Esophagus mucosa (tissue), 1 donor: ENCODE data around the gene PDE2A. TPM values are rescaled to one million over a fixed set of nuclear protein-coding genes. Genes with fewer than 3 reads are reported as not detected.

Source experiments
- ATAC-seq: fragments of 200-7000 bp; cut with Tn5 transposase; one replicate; pipeline ENCODE4 v1.9.1; 2020
- total RNA-seq: library from RNA; stranded (reverse); gene quantifications from one replicate; pipeline ENCODE4 v1.2.4, GENCODE V29; 2023
- donor health status: DM: yes; HTN: yes; CAD: no.

The PDE2A gene
- total RNA-seq, 1 donor from 2014 or later = 6.0 TPM

DNA sequence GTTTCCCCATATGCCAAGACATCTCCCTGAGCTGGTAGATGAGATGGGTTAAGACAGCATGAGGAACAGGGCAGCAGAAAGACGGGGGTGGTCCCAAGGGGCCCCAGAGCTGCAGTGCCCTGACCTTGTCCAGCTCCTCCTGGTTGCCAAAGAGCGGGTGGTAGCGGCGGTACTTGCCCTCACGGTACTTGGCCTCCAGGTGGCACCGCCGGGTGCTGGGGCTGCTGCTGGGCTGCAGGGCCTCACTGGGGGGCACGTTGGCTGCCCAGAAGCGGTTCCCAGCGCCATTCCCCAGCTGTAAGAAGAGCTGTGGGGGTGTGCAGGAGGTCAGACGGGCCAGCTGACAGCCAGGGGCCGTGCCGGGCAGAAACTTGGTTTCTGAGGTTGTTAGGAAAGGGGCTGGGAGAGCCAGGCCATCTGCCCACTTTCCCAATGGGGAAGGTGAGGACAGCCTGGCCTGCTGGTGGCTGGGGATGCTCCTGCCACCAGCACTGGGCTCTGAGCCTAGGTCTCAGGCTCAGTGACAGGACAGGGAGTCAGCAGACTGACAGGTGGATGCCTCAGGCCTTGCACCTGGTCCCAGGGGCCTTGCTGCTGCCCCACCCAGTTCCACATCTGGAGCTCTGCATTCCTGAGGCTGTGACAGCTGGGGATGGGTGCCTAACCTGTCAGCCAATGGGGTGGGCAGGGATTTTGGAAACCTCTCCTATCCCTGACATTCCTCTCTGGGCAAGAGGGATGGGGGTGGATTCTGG is 30.0 kb upstream of the PDE2A start:
- no peak for ATAC-seq

DNA sequence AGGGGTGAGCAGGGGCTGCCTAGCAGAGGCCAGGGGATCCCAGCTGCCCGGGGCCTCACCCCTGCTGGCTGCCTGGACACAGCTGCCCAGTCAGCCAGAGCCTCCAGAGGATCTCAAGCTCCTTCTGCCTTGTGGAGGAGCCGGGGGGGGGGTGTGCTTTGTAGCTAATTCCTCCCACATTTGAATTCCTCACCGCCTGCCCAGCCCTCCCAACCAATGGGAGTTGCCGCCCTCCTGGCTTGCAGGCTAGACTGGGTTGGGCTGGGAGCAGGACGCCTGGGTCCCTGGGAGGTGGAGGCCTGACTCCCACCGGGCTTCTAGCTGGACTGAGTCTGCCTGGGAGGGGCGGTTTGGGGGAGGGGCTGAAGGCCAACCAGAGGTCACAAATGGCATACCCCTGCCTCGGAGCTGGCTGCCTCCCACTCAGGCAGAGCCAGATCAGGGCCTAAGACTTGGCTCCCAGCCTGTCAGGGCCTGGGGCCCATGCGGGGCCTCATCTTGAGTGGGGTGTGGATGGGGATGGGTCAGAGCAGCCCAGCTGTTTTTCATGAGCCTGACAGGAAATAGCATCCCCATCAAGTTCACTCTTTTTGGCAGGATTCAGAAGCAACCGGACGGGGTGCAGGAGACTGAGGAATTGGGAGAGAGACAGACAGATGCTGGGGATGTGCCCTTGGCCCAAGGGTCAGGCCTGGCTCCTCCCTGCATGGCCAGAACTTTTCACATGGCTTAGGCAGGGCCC is 29.2 kb upstream of the PDE2A start:
- no peak for ATAC-seq

DNA sequence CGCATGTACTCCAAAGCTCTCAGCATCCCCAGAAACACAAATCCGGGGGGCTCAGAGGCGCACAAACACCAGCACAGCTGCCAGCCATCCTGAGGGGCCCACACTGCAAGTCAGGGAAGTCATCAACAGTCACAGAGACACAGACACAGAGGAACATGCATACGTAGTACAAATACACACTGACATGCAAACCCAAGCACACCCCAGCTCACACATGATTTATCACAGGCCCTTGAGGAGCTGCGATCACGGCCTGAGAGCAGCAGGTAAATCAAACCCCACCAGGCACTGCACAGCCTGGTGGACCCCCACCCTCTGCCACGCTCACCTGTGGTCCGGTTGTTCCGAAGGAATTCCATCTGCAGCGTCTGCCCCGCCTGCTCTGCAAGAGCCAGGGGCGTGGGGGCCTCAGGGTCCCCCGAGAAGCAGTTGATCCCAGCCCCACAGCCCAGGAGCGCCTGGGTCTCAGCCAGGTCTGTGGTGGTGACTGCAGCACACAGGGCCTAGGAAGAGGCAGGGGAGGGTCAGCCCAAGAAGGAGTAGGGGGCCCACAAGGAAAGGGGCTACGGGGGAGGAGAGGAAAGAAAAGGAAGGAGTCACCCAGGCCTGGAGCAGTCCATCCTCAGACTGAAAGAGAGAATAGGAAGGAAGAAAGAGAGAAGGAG is 28.5 kb upstream of the PDE2A start:
- ATAC-seq = no peak

DNA sequence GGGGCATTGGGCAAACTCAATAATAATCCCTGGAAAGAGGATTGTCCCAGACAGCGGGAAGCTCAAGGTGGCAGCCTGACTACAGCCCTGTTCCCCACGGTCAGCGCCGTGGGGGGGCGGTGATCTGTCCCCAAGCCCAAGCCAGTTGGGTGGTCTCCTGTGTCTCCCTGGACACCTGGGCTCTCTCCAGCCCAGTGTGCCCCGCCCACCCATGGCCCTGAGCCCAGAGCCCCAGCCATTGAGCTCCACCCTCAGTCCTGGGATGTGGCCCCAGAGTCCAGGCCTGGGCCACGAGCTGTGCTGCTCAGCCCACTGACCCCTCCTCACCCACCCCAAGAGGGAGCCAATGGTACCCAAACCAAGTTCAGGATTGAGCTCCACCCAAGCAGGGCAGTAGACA is 27.9 kb upstream of the PDE2A start:
- no peak for ATAC-seq

DNA sequence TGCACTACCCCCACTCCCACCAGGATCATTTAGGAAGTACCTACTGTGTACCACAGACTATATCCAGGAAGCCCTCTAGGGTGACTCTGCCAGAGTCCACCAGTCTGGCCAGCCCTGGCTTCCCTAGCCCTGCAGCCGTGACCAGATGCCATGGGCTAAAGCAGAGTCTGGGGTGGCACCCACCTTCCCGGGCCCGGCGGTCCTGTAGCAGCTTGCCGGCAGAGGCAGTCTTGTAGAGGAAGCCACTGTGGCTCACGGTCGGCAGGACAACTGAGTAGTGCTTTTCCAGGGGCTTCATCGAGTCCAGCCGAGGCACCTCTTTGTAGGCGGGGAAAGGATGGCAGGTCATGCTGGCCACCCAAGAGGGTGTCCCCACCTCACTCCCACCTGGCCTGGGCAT is 27.2 kb upstream of the PDE2A start:
- no peak for ATAC-seq

DNA sequence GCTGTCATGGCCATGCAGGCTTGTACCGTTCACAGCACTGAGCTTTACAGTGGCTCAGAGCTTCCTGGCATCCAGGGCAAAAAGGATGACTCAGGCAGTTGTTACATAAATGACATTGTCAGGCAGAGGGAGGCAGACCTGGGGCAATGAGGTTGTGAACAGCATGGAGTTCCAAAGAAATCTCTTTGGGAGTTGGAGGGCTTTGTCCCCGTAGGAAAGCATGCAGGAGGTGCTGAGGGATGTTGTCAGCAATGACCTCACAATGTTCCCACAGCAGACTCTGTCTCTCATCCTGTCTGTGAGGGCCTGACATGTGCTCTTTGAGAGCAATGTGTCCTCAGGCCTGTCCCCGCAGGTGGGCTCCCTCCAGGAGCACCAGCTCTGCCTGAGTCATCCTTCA is 25.9 kb upstream of the PDE2A start:
- peak; percentile 45 for ATAC-seq

DNA sequence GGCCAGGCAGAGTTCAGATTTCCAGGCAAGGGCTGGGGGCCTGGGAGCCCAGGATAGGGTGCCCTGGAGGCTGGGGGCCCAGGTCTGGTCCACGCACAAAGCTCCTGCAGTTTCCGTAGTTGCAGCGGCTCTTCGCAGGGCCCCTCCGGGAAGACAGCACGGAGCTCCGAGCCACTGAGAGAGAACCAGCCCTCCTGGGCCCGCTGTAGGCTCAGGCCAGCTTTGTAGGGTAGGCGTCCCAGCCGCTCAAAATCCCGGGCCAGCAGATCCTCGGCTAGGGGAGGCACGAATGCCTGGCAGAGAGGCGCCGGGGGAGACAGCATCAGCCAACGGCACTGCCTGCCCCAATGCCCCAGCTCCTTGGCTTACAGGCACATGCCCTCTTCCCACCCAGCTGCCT is 23.6 kb upstream of the PDE2A start:
- no peak for ATAC-seq

DNA sequence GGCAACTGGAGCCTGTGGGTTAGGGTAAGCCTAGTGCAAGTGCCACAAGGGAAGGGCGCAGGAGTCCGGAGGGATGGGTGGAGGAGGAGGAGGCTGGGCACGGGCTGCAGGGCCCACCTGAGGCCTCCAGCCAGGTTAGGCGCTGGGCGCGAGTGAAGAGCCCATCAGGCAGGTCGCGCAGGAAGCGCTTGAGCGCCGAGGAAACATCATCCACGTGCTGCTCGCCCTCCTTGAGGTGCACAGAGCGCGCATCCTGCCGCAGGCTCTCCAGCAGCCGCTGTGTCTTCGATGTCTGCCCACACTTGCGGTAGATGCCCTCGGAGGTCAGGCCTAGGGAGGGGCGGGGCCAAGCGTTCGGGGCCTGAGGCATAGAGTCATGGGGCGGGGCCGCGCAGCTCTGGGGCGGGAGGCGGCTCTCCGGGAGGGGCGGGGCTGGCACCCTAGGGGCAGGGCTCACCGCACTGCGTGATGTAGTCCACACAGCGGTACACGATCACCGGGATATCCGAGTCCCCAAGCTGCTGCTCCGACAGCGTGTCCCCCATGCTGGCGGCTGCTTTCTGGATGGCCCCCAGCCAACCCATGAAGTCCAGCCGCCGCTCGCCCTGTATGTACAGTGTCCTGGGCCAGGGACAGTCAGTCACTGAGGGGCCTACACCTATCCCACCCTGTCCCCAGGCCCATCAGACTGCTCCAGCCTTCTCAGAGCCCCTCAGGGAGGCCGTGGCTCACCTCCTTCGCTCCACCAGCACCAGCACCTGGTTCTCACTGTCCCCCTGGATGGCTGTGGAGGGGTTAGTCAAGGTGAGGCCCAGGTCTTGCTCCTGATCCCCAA is 22.9 kb upstream of the PDE2A start:
- peak; percentile 26 for ATAC-seq

DNA sequence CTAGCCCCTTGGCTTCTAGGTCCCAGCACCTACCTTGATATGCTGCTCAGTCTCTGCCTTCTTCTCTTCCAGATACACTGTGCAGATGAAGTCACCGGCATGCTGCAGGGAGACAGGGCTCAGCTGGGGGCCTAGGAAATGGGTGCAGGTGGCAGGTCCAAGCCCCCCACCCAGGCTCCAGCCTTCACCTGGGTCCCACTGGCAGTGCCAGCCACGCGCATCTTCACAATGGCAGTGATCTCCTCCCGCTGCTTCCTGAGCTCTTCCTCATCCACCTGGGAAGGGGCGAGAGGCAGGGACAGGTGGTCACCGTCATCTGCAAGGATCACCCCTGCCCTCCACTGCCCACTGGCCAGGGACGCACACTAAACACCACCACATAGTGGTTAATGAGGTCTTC is 21.1 kb upstream of the PDE2A start:
- no peak for ATAC-seq

DNA sequence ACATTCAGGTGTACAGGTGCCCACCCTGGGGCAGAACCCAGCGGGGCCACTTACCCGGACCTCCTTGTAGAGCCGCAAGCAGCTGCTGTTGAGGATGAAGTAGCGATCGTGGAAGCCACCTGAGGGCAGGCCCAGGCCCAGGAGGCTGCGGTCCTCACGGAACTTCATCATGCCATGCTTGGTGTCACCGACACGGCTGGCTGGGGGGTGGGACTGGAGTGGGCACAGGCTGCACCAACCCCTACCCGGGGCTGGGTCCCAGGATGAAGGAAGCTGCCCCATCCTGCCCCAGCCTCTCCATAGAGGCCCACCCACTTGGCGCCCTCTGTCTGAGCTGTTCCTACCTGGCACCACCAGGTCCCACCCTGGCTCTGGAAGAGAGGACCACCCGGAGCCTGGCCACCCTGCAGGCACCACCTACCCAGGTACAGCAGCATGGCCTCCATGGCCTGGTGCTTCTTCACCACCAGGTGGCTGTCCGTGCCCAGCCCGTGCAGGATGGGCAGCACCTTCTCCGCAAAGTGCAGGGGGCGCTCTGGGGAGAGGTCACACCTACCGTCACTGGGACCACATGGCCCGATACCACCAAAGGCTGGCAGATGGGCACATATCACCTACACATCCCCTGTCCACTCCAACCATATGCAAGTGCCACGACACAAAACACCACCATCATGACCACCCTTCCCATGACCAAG is 19.2 kb upstream of the PDE2A start:
- ATAC-seq = no peak

DNA sequence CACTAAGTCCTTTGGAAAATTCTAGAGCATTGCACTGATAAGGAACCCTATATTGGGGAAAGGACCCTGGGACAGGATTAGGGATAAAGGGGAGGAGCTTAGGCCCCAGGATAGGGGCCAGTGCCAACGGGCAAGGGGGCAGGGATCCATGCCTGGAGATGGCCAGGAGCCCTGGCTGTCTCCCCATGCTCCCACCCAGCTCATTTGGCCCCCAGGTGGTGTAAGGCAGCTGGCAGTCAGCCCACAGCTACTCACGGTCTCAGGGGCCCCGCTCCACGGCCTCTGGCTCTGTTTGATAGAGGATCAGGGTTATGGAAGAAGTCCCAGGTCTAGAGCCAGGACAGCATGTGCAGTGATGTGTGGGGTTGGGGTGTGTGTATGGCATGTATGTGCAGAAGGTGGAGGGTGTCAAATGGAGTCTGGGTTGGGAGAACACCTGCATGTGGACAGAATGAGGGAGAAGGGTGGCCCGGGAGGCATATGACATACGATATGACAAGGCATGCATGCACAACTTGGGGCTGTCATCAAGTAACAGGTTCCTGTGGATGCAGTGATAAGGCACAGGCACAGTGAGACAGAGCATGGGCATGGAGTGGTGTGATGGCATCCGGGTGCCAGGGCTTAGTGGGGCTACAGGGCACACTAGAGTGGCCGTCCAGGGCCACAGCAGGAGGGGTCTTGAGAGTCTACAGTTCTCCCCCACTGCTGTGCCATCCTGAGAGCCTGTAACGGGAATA is 18.4 kb upstream of the PDE2A start:
- no peak for ATAC-seq

DNA sequence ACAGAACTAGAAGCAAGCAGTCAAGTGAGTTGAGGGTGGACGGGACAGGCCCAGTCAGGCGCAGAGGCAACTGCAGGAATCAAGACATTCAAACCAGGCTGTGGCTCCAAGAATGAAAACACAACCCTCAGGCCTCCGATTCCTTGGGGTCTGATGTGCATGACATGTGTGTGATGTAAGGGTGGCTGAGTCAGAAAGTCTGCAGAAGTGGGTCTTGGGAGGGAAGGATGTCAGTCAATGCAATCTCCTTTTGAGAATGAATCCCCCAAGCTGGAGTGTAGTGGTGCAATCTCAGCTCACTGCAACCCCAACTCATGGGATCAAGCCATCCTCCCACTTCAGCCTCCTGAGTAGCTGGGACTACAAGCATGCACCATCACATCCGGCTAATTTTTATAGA is 15.9 kb upstream of the PDE2A start:
- no peak for ATAC-seq

DNA sequence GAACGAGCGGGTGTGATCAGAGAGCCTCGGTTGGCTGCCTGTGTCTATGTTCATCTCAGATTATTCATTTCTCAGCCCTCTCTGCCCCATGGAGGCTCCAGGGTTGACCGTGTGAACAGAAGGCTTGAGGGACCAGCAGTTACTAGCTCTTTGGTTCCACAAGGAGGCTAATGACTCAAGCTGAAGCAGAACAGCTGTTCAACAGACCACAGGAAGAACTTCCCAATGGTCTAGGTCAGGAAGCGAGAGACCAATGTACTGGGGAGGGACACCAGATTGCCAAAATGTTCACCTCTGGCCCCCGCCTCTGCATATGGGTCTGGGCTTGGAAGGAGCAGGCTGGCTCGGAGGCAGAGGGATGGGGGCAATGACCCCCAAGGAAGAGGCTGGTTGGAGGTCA is 14.7 kb upstream of the PDE2A start:
- ATAC-seq = no peak

DNA sequence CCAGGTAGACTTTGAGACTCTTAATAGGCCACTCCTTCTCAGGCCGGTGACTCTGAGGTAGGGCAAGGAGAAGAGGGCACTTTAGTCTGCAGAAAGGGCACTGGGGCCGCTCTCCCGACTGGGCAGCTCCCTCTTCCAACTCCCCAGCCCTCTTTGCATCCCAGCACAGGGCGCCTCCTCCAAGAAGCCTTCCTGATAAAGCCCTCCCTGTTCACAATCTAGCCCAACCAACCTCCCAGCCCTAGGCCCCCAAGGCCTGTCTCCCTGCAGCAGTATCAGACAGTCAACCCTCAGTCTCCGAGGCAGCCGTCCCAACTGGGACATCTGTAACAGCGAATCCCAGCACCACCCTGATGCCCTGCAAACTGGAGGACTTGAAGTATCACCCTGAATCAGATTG is 14.3 kb upstream of the PDE2A start:
- no peak for ATAC-seq

DNA sequence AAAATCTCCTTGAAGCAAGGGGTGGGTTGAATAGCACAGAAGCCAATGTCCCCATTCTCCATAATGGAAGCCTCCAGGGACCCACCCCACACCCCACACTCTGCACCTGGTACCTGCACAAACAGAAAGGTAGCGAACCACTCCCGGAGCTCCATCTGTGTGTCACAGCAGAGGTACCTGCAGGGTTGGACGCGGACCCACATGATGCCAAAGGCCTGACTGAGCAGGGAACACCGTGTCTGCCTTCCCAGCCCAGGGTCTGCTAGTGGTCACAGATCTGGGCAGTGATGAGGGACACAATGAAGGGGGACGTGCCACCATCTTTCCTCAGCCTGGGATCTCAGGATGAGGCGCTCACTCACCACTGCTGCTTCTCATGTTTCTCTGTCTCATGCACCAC is 13.1 kb upstream of the PDE2A start:
- ATAC-seq = no peak

DNA sequence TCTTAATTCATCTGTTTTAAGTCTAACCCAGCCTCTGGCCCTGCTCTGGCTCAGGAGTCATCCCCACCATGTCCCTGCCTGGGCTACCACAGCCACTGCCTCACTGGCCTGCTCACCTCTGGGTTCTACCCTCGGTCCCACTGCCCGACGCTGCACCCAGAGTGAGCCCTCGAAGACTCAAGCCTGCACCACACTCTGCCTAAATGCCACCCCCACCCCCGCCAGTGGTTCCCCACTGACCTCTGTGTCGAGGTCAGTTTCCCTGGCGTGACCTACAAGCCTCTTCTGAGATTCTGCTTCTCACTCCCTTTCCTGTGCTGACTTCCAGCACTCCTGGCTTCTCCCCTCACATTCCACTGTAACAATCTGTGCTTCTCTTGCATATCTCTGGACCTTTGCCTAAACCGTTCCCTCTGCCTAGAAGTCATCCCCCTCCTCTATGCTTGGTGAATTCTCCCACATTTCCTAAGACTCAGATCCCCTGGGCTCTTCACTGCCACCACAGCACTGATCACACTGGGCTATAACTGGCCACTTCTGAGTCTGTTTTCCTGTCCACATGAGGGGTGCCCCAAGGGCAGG is 12.5 kb upstream of the PDE2A start:
- ATAC-seq = no peak

DNA sequence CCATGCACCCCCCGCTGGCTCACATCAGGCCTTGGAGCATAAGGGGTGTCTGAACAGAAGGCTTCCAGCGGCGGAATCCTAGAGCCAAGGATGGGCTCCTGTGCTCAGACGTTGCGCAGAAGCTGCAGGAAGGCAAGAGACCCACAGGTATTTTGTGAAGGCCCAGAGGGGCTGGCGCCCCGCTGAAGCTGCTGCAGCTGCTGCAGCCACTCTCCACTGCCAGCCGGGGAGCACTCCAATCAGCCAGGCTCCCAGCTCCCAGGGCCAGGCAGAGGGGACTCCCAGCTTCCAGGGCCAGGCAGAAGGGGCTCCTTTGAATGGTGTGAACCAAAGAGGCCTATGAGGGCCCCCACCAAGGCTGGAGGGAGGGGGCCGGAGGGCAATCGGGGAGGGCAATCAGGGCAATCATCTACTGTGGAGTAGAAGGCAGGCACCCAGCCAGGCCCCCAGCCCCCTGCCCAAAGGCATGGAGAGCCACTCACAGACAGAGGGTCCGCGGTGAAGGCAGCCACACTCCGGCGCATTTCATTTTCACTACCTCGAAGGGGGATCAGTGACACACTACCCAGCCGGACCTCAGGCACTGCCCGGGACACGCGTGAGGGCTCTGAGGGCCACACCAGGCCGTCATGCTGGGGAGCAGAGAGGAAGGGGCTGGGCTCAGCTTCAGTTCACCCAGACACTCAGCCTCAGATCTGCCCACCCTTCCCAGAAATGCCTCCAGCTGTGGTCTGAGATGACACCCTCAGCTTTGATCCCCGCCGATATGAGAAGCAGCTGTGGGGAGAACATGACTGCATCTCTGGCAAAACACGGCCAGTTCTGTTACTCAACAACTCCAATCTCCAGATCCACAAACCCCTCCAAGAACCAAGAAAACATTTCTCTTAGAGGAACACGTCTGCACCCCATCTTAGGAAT is 11.6 kb upstream of the PDE2A start:
- no peak for ATAC-seq

DNA sequence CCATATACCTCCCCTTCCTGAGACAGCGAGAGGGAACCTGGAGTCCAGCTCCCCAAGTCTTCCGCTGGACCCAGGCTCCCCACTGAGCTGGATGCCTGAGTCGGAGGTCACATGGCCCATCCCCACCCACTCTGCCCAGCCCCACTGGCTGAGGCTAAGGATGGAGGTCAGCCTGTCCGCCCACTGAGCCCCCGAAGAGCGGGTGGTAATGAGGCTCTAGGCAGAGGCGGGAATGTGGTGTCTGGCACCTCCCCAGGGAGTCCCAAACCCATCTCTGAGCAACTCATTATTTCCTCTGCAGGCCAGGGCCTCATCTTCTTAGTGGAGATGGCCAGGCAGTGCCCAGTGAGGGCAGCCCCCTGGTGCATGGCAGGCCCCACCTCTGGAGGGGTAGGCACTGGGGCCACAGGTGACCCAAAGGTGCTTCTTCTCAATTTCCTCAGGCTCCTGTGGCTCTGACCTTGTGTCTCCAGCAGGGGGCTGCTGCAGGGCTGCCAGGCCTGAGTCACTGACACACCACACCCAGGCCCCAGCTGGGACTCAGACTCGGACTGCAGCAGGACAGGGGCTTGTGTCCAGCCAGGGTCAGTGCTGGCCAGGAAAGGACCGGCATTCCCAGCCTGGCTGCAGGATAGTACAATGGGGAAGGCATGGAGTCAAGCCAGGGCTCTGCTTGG is 10.2 kb upstream of the PDE2A start:
- peak; percentile 61 for ATAC-seq

DNA sequence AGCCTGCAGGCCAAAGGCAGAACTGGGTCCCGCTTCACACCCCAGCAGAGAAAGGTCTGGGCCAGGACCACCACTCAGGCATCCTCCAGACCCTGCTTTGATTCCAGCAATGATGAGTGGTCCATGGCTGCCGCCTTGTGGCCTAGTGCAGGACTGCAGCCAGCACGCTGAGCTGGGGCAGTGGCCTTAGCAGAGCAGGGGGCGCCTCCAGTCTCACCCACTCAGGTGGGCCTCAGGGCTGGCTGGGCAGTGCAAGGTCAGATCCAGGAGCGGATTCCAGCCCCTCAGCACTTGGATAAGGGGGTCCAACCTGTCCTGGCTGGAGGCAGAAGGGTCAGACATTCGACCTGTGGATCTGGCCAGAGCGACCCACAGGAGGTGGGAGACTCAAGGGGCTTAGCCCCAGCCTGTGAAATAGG is 9.6 kb upstream of the PDE2A start:
- peak; percentile 61 for ATAC-seq
